HepG2 (cell line): Measurements from ENCODE around the gene CYP4F12. TPM values are rescaled to one million over a fixed set of nuclear protein-coding genes. Genes with fewer than 3 reads are reported as not detected.
A peak's percentile ranks its signal among the peaks of the same experiment; 100 is the strongest.

Source experiments
- ATAC-seq: fragments of 200-7000 bp; cut with Tn5 transposase; 3 replicates; pipeline ENCODE4 v1.9.1; 2020; ENCODE audit warnings: mild to moderate bottlenecking, moderate library complexity
- BruUV-seq: library from RNA; stranded (reverse); fragments of 400-500 nt; replicated peaks from 2 replicates; lab custom pipeline; 2021; lab: Mats Ljungman, UMichigan
- CTCF ChIA-PET: fragments of 300-600 bp; formaldehyde crosslinking; extraction: SDS; loops from one replicate; lab custom pipeline; 2021; ENCODE audit warnings: low total read pairs, inconsistent platforms, low intra/inter-chr PET ratio; lab: Yijun Ruan, JAX
- POLR2A ChIA-PET: fragments of 350-600 bp; sonication (Branson Sonifier 250); formaldehyde crosslinking; loops from one replicate; lab custom pipeline; 2020; ENCODE audit warnings: antibody characterized with exemption, inconsistent platforms; lab: Yijun Ruan, JAX
- DNase-seq: peaks from one replicate; pipeline ENCODE4 v3.0.0-alpha.2; 2015; ENCODE audit warnings: low spot score
- FAIRE-seq: peaks from 3 replicates; lab custom pipeline; 2011; peaks lifted over from hg19 to GRCh38; lab: Jason Lieb, UNC
- H2AFZ ChIP-seq: one replicate; pipeline ENCODE4 v1.6.1; 2011; ENCODE audit warnings: low read length, inconsistent platforms
- H3K27ac ChIP-seq: fragments of 300-600 bp; 3 replicates; pipeline ENCODE4 v1.8.0; 2011; ENCODE audit warnings: mixed run types, mild to moderate bottlenecking, mixed read lengths, low read length, inconsistent platforms; ENCODE audit not compliant: insufficient read depth; ENCODE audit errors: extremely low read length
- H3K27me3 ChIP-seq, 2 experiments: fragments of 200-600 bp in 1 of 2; 2 replicates in 1 of 2; 3 replicates in 1 of 2; pipeline versions ENCODE4 v1.6.0 to v1.8.0; 2011; ENCODE audit warnings: low read length in 2 of 2, mild to moderate bottlenecking in 2 of 2, moderate library complexity in 2 of 2, inconsistent platforms in 1 of 2; ENCODE audit not compliant: insufficient read depth in 2 of 2, control insufficient read depth in 1 of 2
- H3K36me3 ChIP-seq, 2 experiments: fragments of 200-600 bp in 1 of 2; replicated peaks in 1 of 2; 2 replicates in 1 of 2; 3 replicates in 1 of 2; pipeline versions ENCODE4 v1.5.1 to v1.8.0; 2011; ENCODE audit warnings: low read length in 2 of 2, inconsistent platforms in 1 of 2; ENCODE audit not compliant: insufficient read depth in 2 of 2, control insufficient read depth in 1 of 2
- H3K4me1 ChIP-seq: 2 replicates; pipeline ENCODE4 v1.5.1; 2012; ENCODE audit warnings: low read length, inconsistent platforms; ENCODE audit not compliant: insufficient read depth
- H3K4me2 ChIP-seq: 2 replicates; pipeline ENCODE4 v1.6.0; 2011; ENCODE audit warnings: low read depth, low read length, inconsistent platforms
- H3K4me3 ChIP-seq, 3 experiments: fragments of 200-600 bp in 1 of 3; sonication (generic), shearing (Covaris generic) in 1 of 3; replicated peaks in 1 of 3; 2 replicates each; pipeline ENCODE4 v1.5.1; 2011 to 2016; ENCODE audit warnings: low read length in 3 of 3, inconsistent platforms in 2 of 3, low read depth in 2 of 3, mild to moderate bottlenecking in 2 of 3, control low read depth in 1 of 3, mixed read lengths in 1 of 3; ENCODE audit not compliant: insufficient read depth in 1 of 3
- H3K79me2 ChIP-seq: one replicate; pipeline ENCODE4 v1.6.1; 2011; ENCODE audit warnings: low read length, inconsistent platforms; ENCODE audit not compliant: insufficient read depth
- H3K9ac ChIP-seq: 2 replicates; pipeline ENCODE4 v1.6.0; 2011; ENCODE audit warnings: mild to moderate bottlenecking, low read depth, low read length, inconsistent platforms; ENCODE audit not compliant: insufficient read depth
- H3K9me3 ChIP-seq: 2 replicates; pipeline ENCODE4 v1.5.1; 2012; ENCODE audit warnings: mild to moderate bottlenecking, low read length
- H4K20me1 ChIP-seq: 2 replicates; pipeline ENCODE4 v1.6.0; 2011; ENCODE audit warnings: inconsistent platforms, mild to moderate bottlenecking, low read length, moderate library complexity; ENCODE audit not compliant: insufficient read depth
- ARID5B ChIP-seq: IDR thresholded peaks from 2 replicates; pipeline ENCODE4 v1.4.0; 2020; ENCODE audit warnings: mild to moderate bottlenecking, missing genetic modification reagents
- CEBPB ChIP-seq: IDR thresholded peaks from 2 replicates; pipeline ENCODE4 v1.6.1; 2011; ENCODE audit warnings: low read depth, low read length, improper control_type of control experiment, borderline replicate concordance
- DPF2 ChIP-seq: sonication (generic); formaldehyde crosslinking; IDR thresholded peaks from 2 replicates; pipeline ENCODE4 v1.4.0; 2020; ENCODE audit warnings: mild to moderate bottlenecking, low read depth, missing genetic modification reagents, borderline replicate concordance
- FOSL2 ChIP-seq: sonication (generic); formaldehyde crosslinking; IDR thresholded peaks from 2 replicates; pipeline ENCODE4 v1.4.0; 2020; ENCODE audit warnings: missing genetic modification reagents
- FOXA1 ChIP-seq, 2 experiments: fragments of 450-650 bp in 1 of 2; sonication (generic) in 1 of 2; formaldehyde crosslinking in 1 of 2; IDR thresholded peaks; 2 replicates each; pipeline versions ENCODE4 v1.4.0 to v1.6.1; 2016 to 2020; ENCODE audit warnings: missing genetic modification reagents in 1 of 2
- FOXA3 ChIP-seq: IDR thresholded peaks from 2 replicates; pipeline ENCODE4 v1.6.1; 2016; ENCODE audit warnings: missing genetic modification reagents, missing compliant biosample characterization
- FOXM1 ChIP-seq: sonication (generic); formaldehyde crosslinking; IDR thresholded peaks from 2 replicates; pipeline ENCODE4 v1.5.0; 2020; ENCODE audit warnings: missing genetic modification reagents
- HNF4G ChIP-seq, 2 experiments: sonication (generic) in 1 of 2; formaldehyde crosslinking in 1 of 2; IDR thresholded peaks; 2 replicates each; pipeline versions ENCODE4 v1.4.0 to v1.6.1; 2011 to 2020; ENCODE audit warnings: borderline replicate concordance in 2 of 2, low read depth in 2 of 2, mild to moderate bottlenecking in 2 of 2, low read length in 1 of 2, missing genetic modification reagents in 1 of 2, moderate library complexity in 1 of 2
- MAFF ChIP-seq: IDR thresholded peaks from 2 replicates; pipeline ENCODE4 v1.6.1; 2011; ENCODE audit warnings: low read depth, low read length, improper control_type of control experiment
- MAFK ChIP-seq, 2 experiments: IDR thresholded peaks in 1 of 2; conservative IDR thresholded peaks in 1 of 2; 2 replicates each; pipeline ENCODE4 v1.6.1; 2011; ENCODE audit warnings: improper control_type of control experiment in 2 of 2, low read length in 2 of 2
- MYPOP ChIP-seq: sonication (generic); formaldehyde crosslinking; IDR thresholded peaks from 2 replicates; pipeline ENCODE4 v1.8.1; 2023; ENCODE audit warnings: mild to moderate bottlenecking, moderate library complexity, missing genetic modification reagents
- SP1 ChIP-seq, 2 experiments: fragments of 450-650 bp in 1 of 2; sonication (generic) in 1 of 2; formaldehyde crosslinking in 1 of 2; IDR thresholded peaks; 2 replicates each; pipeline versions ENCODE4 v1.4.0 to v1.6.1; 2016 to 2020; ENCODE audit warnings: missing genetic modification reagents in 1 of 2
- TFAP4 ChIP-seq: sonication (generic); IDR thresholded peaks from 2 replicates; pipeline ENCODE4 v1.6.1; 2016; ENCODE audit warnings: low read depth, borderline replicate concordance
- TP53 ChIP-seq: sonication (generic); formaldehyde crosslinking; conservative IDR thresholded peaks from 2 replicates; pipeline ENCODE4 v1.4.0; 2020; ENCODE audit warnings: missing genetic modification reagents
- ZNF644 ChIP-seq: IDR thresholded peaks from 2 replicates; pipeline ENCODE4 v1.6.1; 2016; ENCODE audit warnings: low read depth
- WGBS: methylation state at CpG from one replicate; pipeline ENCODE4 v1.1.6; 2017; ENCODE audit warnings: low lambda C conversion rate; 5-methylcytosine and 5-hydroxymethylcytosine counted together
- in situ Hi-C: cut with HindIII; loops from 2 replicates; pipeline ENCODE4 v1.10.0; 2017; ENCODE audit warnings: low pct_unique_long_range_greater_than_20kb; ENCODE audit not compliant: extremely low pct_ligation_motif_present
- intact Hi-C: fragments of 100-400 bp; cut with micrococcal nuclease; formaldehyde crosslinking; loops from one replicate; pipeline ENCODE4 v1.10.0; 2022; ENCODE audit not compliant: unreplicated experiment
- polyA plus RNA-seq, 8 experiments: library from polyadenylated mRNA; depleted of rRNA in 3 of 8; stranded (reverse) in 7 of 8; unstranded in 1 of 8; fragments of >200 nt; fragmentation: Illumina TruSeq in 4 of 8; extraction: Trizol in 4 of 8; gene quantifications; 2 replicates each; pipeline versions ENCODE4 v1.2.1 to v1.2.3, GENCODE V29; 2011 to 2016; ENCODE audit warnings: low read depth in 4 of 8, missing spikeins in 1 of 8, mixed read lengths in 1 of 8; ENCODE audit not compliant: insufficient read depth in 1 of 8
- total RNA-seq, 5 experiments: library from RNA; depleted of rRNA; stranded (reverse); fragments of >200 nt; fragmentation: Illumina TruSeq; extraction: Trizol; gene quantifications; 2 replicates each; pipeline ENCODE4 v1.2.3, GENCODE V29; 2016; ENCODE audit warnings: low read depth in 1 of 5

Gene CYP4F12
- total and polyA plus RNA-seq, 2 of the 13 experiments (the other 11 are each of a cell fraction or from before 2014, with no cell fraction given), result 29.9 to 30.8 TPM

GRCh38 chr19:15635016-15635805 is 37.7 kb upstream of the CYP4F12 start:
- H3K36me3 ChIP-seq, result no peaks in the 10 kb centered on the region
- POLR2A ChIA-PET, result interaction anchor here (1.1 to 2.1 kb wide), 4 partner anchors 9 to 202 kb away, joined by 3 to 6 read pairs (median 3); partner anchors contain the start of gene CYP4F12
- FAIRE-seq, result peak; percentile 30

More at GRCh38 chr19:15635016-15635805, 37.7 kb upstream of the CYP4F12 start:
- TF ChIP-seq FOXA3 (CRISPR knock-in tag) (peak; percentile 45; the same call in 1 of the 2 replicates), FOXA1 (IDR thresholded peaks at IDR 0.05) (no peak), FOXA1 (CRISPR knock-in tag; IDR thresholded peaks at IDR 0.05) (peak; percentile 81), MAFK (conservative IDR thresholded peaks at IDR 0.05 in 1 of 2, IDR thresholded peaks at IDR 0.05 in 1 of 2; ENCODE audit: low read length in 2 of 2) (0 out of 4 replicates have a peak, but pooled peaks of 1 of the 2 experiments have one; percentile 22), ARID5B (CRISPR knock-in tag) (no peak), SP1 (IDR thresholded peaks at IDR 0.05) (no peak), SP1 (CRISPR knock-in tag; IDR thresholded peaks at IDR 0.05) (no peak), FOXM1 (CRISPR knock-in tag) (no peak), MAFF (peak; percentile 20; the same call in 1 of the 2 replicates), TFAP4 (peak; percentile 72; the same call in 1 of the 2 replicates), TP53 (CRISPR knock-in tag) (no peak), ZNF644 (0 out of 2 replicates have a peak, but pooled peaks have one; percentile 37), HNF4G (IDR thresholded peaks at IDR 0.05; ENCODE audit: borderline replicate concordance, low read depth, low read length) (no peak), HNF4G (CRISPR knock-in tag; IDR thresholded peaks at IDR 0.05; ENCODE audit: borderline replicate concordance, low read depth) (no peak), MYPOP (CRISPR knock-in tag) (no peak), DPF2 (CRISPR knock-in tag) (no peak), FOSL2 (CRISPR knock-in tag) (peak; percentile 64), CEBPB (peak; percentile 33; the same call in 1 of the 2 replicates)
- peak; percentile 57 for ATAC-seq
- no peak overlapping the region for H3K27ac ChIP-seq
- no peak overlapping the region; the same call in 1 of the 2 replicates for H3K4me2 ChIP-seq
- H3K9me3 ChIP-seq, result no peaks in the 10 kb centered on the region
- WGBS, result 8% methylated on average over 2 of the region's 2 CpGs
- H3K27me3 ChIP-seq, result no peaks in the 10 kb centered on the region
- peak; percentile 35 for DNase-seq
- H4K20me1 ChIP-seq, result peaks cover 4% of the 10 kb centered on the region; the same call in 1 of the 2 replicates
- CTCF ChIA-PET, result no interaction called here
- in situ Hi-C loops (loop anchor here (25.0 kb wide), 1 partner anchor 527 kb away; the partner anchor contains the start of gene CIB3), intact Hi-C loops (loop anchor here (10.0 kb wide), 1 partner anchor 550 kb away; the partner anchor contains the start of gene FAM32A)
- BruUV-seq, result no TSS peak
- H3K4me1 ChIP-seq, result peaks cover 43% of the 10 kb centered on the region
- H3K4me3 ChIP-seq, result no peak overlapping the region; a peak in 1 of 6 replicates
- no peaks in the 10 kb centered on the region for H3K79me2 ChIP-seq
- H3K9ac ChIP-seq, result no peak overlapping the region
- no peak overlapping the region for H2AFZ ChIP-seq
